ENCODE measurements around the gene ERMN. TPM values are rescaled to one million over a fixed set of nuclear protein-coding genes. Genes with fewer than 3 reads are reported as not detected.

ERMN gene
- total RNA-seq, 1 donor from 2014 or later, result not detected

DNA sequence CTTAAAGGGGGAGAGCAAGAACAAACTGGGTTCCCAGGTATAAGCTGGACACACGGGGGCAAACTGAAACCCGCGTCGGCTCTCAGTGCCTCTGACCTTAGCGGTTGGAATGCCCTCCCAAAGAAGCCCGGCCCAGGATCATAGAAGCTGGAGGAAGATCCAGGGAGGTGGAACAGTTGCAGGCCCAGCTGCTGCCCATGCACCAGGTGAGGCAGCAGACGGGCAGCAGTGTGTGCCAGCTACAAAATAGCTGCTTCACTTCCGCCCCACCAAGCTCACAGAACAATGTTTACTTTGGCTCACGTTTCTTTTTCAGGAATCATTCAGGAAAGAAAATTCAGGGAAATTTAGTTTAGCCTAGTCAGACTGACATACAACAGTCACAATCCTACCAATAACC is 3.9 kb upstream of the ERMN start:
- Mint-ChIP-seq H3K9me3 (ENCODE audit: unreplicated experiment) (no peaks in the 10 kb centered on the region), H3K4me3 (ENCODE audit: unreplicated experiment) (no peak overlapping the region), H3K36me3 (ENCODE audit: unreplicated experiment) (no peaks in the 10 kb centered on the region), H3K4me1 (ENCODE audit: low read depth, unreplicated experiment) (peaks cover 5% of the 10 kb centered on the region), H3K27me3 (ENCODE audit: unreplicated experiment) (no peaks in the 10 kb centered on the region), H3K27ac (ENCODE audit: unreplicated experiment) (no peak overlapping the region)
- no peak for DNase-seq
- no peak for TF ChIP-seq CTCF (IDR thresholded peaks at IDR 0.05; ENCODE audit: partially characterized antibody, unreplicated experiment)

DNA sequence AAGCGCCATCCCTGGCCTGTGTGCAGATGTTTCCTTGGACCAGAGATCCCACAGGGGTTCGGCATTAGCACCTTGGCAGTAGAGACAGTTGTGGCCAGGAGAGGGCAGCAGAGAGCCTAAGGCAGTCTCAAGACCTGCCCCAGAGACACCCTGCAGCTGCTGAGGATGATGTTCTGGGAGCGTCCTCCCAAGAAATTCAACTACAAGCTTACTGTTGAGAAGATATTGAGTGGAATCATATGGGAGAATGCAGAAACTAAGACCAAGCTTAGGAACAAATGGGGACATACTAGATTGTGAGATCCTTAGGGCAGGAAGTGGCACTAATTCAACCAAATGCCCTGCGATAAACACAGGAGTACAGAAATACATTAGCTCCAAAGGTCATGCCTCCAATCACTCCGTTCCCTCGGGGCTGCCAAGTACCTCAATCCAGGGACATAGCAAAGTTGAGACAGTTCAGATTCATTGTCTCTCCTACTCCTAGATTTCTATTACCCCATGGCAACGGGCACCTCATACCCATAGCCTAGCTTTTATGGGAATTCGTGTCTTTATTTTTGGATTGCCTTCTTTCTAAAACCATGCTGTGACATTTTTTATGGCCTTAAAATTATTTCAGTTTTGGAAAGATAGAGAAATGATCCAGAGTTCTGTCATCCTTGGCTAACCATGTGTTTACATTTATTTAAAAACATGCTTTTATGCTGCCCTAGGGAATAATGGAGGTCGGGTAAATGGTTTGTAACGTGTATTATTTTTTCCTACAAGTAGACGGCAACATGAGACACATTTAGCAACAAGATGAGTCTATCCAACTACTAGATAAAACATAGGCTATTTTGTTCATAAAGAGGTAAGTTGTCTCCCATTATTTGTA is 2.2 kb upstream of the ERMN start:
- Mint-ChIP-seq H3K36me3 (ENCODE audit: unreplicated experiment) (no peaks in the 10 kb centered on the region), H3K27me3 (ENCODE audit: unreplicated experiment) (no peaks in the 10 kb centered on the region), H3K9me3 (ENCODE audit: unreplicated experiment) (no peaks in the 10 kb centered on the region), H3K4me3 (ENCODE audit: unreplicated experiment) (no peak overlapping the region), H3K27ac (ENCODE audit: unreplicated experiment) (no peak overlapping the region), H3K4me1 (ENCODE audit: low read depth, unreplicated experiment) (peaks cover 5% of the 10 kb centered on the region)
- peak; percentile 89 for TF ChIP-seq CTCF (IDR thresholded peaks at IDR 0.05; ENCODE audit: partially characterized antibody, unreplicated experiment)
- DNase-seq, result peak; percentile 88

- Mint-ChIP-seq H3K27me3 (ENCODE audit: unreplicated experiment) (no peaks in the 10 kb centered on the region), H3K4me3 (ENCODE audit: unreplicated experiment) (no peak overlapping the region), H3K9me3 (ENCODE audit: unreplicated experiment) (no peaks in the 10 kb centered on the region), H3K4me1 (ENCODE audit: low read depth, unreplicated experiment) (peaks cover 5% of the 10 kb centered on the region), H3K27ac (ENCODE audit: unreplicated experiment) (no peak overlapping the region), H3K36me3 (ENCODE audit: unreplicated experiment) (no peaks in the 10 kb centered on the region)
- TF ChIP-seq CTCF (IDR thresholded peaks at IDR 0.05; ENCODE audit: partially characterized antibody, unreplicated experiment), result no peak
- DNase-seq, result no peak
These were observed 1.6 kb upstream of the ERMN start for GRCh38 chr2:157327200-157327599.

GRCh38 chr2:157326698-157327097 is 1.1 kb upstream of the ERMN start:
- no peak for TF ChIP-seq CTCF (IDR thresholded peaks at IDR 0.05; ENCODE audit: partially characterized antibody, unreplicated experiment)
- no peaks in the 10 kb centered on the region for H3K9me3 Mint-ChIP-seq (ENCODE audit: unreplicated experiment)
- H3K4me3 Mint-ChIP-seq (ENCODE audit: unreplicated experiment), result no peak overlapping the region
- H3K27me3 Mint-ChIP-seq (ENCODE audit: unreplicated experiment), result no peaks in the 10 kb centered on the region
- no peaks in the 10 kb centered on the region for H3K36me3 Mint-ChIP-seq (ENCODE audit: unreplicated experiment)
- peaks cover 5% of the 10 kb centered on the region for H3K4me1 Mint-ChIP-seq (ENCODE audit: low read depth, unreplicated experiment)
- no peak for DNase-seq
- H3K27ac Mint-ChIP-seq (ENCODE audit: unreplicated experiment), result no peak overlapping the region

DNA sequence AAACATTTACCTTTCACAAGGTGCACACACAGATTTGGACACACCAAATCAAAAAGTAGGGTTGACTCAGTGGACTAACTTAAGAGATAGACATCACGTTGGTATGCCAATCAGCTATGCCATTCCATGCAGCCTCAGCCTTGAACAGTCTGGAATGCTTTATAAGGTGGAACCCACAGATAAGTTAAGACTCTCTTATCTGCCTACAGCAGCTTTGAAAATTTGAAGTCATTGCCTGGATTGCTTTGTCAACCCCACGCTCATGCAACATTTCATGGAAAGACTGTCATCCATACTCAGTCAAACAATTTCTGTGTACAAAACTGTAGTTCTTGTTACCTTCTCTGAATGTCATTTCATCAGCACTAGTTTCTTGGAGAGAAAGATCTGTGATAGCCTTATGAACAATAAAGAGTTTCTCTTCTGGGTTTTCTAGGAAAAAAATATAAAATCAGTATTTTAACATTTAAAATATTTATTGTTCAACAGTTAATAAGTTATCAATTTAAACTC is 1.2 kb downstream of the ERMN start:
- H3K4me1 Mint-ChIP-seq (ENCODE audit: low read depth, unreplicated experiment), result peaks cover 5% of the 10 kb centered on the region
- TF ChIP-seq CTCF (IDR thresholded peaks at IDR 0.05; ENCODE audit: partially characterized antibody, unreplicated experiment), result no peak

More for the DNA sequence above, 1.2 kb downstream of the ERMN start:
- Mint-ChIP-seq H3K9me3 (ENCODE audit: unreplicated experiment) (no peaks in the 10 kb centered on the region), H3K4me3 (ENCODE audit: unreplicated experiment) (no peak overlapping the region), H3K36me3 (ENCODE audit: unreplicated experiment) (no peaks in the 10 kb centered on the region), H3K27me3 (ENCODE audit: unreplicated experiment) (no peaks in the 10 kb centered on the region), H3K27ac (ENCODE audit: unreplicated experiment) (no peak overlapping the region)
- no peak for DNase-seq
